Ovary (tissue), 3 donors: Measurements from ENCODE around the gene ABCA2.

Source experiments
- CTCF ChIP-seq, 3 donors: fragments of 450-650 bp in 2 of 3; fragments of 200-600 bp in 1 of 3; IDR thresholded peaks; one replicate each; pipeline versions ENCODE4 v1.5.1 to v1.8.0; 2016 to 2022; ENCODE audit warnings: antibody characterized with exemption in 3 of 3, mild to moderate bottlenecking in 1 of 3
- EP300 ChIP-seq: sonication (generic); formaldehyde crosslinking; IDR thresholded peaks from one replicate; pipeline ENCODE4 v1.6.1; 2017; ENCODE audit warnings: antibody characterized with exemption
- donor health status: DM: no; HTN: no; CAD: no.

GRCh38 chr9:137070906-137071275 lies 42.9 kb upstream of the ABCA2 start:
- no peak for TF ChIP-seq EP300
- no peak for TF ChIP-seq CTCF (IDR thresholded peaks at IDR 0.05)
